Naive thymus-derived CD4-positive, alpha-beta T cell (primary cell): ENCODE data around the gene NXNL1. TPM values are rescaled to one million over a fixed set of nuclear protein-coding genes. Genes with fewer than 3 reads are reported as not detected.
A peak's percentile ranks its signal among the peaks of the same experiment; 100 is the strongest.
"Not testable (repeated sequence)": the region's sequence is repeated elsewhere in the genome, so short reads cannot be mapped to it uniquely, and the experiment has no call there.

ENCODE experiments used
- ATAC-seq: fragments of 150-1000 bp; cut with Tn5 transposase; 2 replicates; pipeline ENCODE4 v1.10.0; 2021; ENCODE audit warnings: mild to moderate bottlenecking, moderate library complexity
- CTCF ChIA-PET: fragments of 350-600 bp; sonication (Branson Sonifier 250); formaldehyde crosslinking; loops from one replicate; lab custom pipeline; 2021; ENCODE audit warnings: antibody characterized with exemption; lab: Charles Lee
- POLR2A ChIA-PET: fragments of 350-600 bp; sonication (Branson Sonifier 250); formaldehyde crosslinking; loops from one replicate; lab custom pipeline; 2021; ENCODE audit warnings: antibody characterized with exemption, inconsistent platforms; lab: Charles Lee
- DNase-seq, 9 donors: peaks; one replicate each; pipeline versions ENCODE4 v3.0.0 to v3.0.0-alpha.2; 2020 to 2022; ENCODE audit warnings: mixed read lengths in 1 of 9
- H3K27ac ChIP-seq: one replicate; pipeline ENCODE4 v1.7.0; 2013; ENCODE audit warnings: mild to moderate bottlenecking, low read depth, low read length, moderate library complexity
- H3K27me3 ChIP-seq, 2 donors: one replicate each; pipeline ENCODE4 v1.7.0; 2013; ENCODE audit warnings: low read length in 2 of 2, mild to moderate bottlenecking in 2 of 2, moderate library complexity in 2 of 2; ENCODE audit not compliant: control insufficient read depth in 2 of 2, insufficient read depth in 2 of 2
- H3K36me3 ChIP-seq, 3 experiments: 1 replicate in 2 of 3; 2 replicates in 1 of 3; pipeline ENCODE4 v1.7.0; 2013; ENCODE audit warnings: low read length in 3 of 3, mild to moderate bottlenecking in 3 of 3, moderate library complexity in 1 of 3; ENCODE audit not compliant: insufficient read depth in 3 of 3, control insufficient read depth in 2 of 3
- H3K4me1 ChIP-seq, 2 donors: one replicate each; pipeline ENCODE4 v1.7.0; 2013; ENCODE audit warnings: low read length in 2 of 2, mild to moderate bottlenecking in 2 of 2, moderate library complexity in 1 of 2; ENCODE audit not compliant: control insufficient read depth in 2 of 2, insufficient read depth in 2 of 2
- H3K4me3 ChIP-seq: 2 replicates; pipeline ENCODE4 v1.7.0; 2013; ENCODE audit warnings: mild to moderate bottlenecking, low read length
- H3K9me3 ChIP-seq, 3 experiments: 1 replicate in 2 of 3; 2 replicates in 1 of 3; pipeline ENCODE4 v1.7.0; 2013; ENCODE audit warnings: low read length in 3 of 3; ENCODE audit not compliant: control insufficient read depth in 2 of 3
- H3K27ac Mint-ChIP-seq, 9 donors: one replicate each; pipeline ENCODE4 v1.8.0; 2020 to 2022; ENCODE audit warnings: mixed read lengths in 9 of 9, mild to moderate bottlenecking in 8 of 9, moderate library complexity in 5 of 9, inconsistent platforms in 2 of 9
- H3K27me3 Mint-ChIP-seq, 5 donors: one replicate each; pipeline ENCODE4 v1.8.0; 2021 to 2022; ENCODE audit warnings: mixed read lengths in 5 of 5, mild to moderate bottlenecking in 1 of 5
- H3K36me3 Mint-ChIP-seq, 5 donors: one replicate each; pipeline ENCODE4 v1.8.0; 2020 to 2022; ENCODE audit warnings: mixed read lengths in 5 of 5, mild to moderate bottlenecking in 3 of 5, inconsistent platforms in 1 of 5
- H3K4me1 Mint-ChIP-seq, 7 donors: one replicate each; pipeline ENCODE4 v1.8.0; 2020 to 2022; ENCODE audit warnings: mixed read lengths in 7 of 7, mild to moderate bottlenecking in 3 of 7, inconsistent platforms in 1 of 7
- H3K4me3 Mint-ChIP-seq, 10 donors: one replicate each; pipeline ENCODE4 v1.8.0; 2020 to 2022; ENCODE audit warnings: mild to moderate bottlenecking in 10 of 10, mixed read lengths in 10 of 10, moderate library complexity in 6 of 10, inconsistent platforms in 2 of 10
- H3K9me3 Mint-ChIP-seq, 11 donors: one replicate each; pipeline ENCODE4 v1.8.0; 2020 to 2022; ENCODE audit warnings: mixed read lengths in 11 of 11, mild to moderate bottlenecking in 4 of 11, inconsistent platforms in 1 of 11, moderate library complexity in 1 of 11
- intact Hi-C, 2 donors: fragments of 100-400 bp; cut with micrococcal nuclease; formaldehyde crosslinking; loops; one replicate each; pipeline ENCODE4 v1.15.1; 2023
- polyA plus RNA-seq, 2 donors: library from polyadenylated mRNA; unstranded; fragments of 300-500 nt; fragmentation: Illumina TruSeq; gene quantifications; one replicate each; pipeline ENCODE4 v1.2.3, GENCODE V29; 2021
- total RNA-seq, 6 experiments: library from RNA in 5 of 6; stranded (reverse) in 5 of 6; gene quantifications; 1 replicate in 5 of 6; 2 replicates in 1 of 6; pipeline ENCODE4 v1.2.3 and lab custom pipeline; 2021 to 2026

The NXNL1 gene
- total and polyA plus RNA-seq, 7 experiments from 2014 or later, result not detected

GRCh38 chr19:17482877-17483604, 22.3 kb upstream of the NXNL1 start:
- CTCF ChIA-PET, result interaction anchor here (0.6 to 1.1 kb wide), 2 partner anchors 13 to 20 kb away, joined by 3 to 4 read pairs; no protein-coding TSS in a partner anchor
- Histone ChIP-seq H3K4me1 (peaks cover 6 to 8% of the 10 kb centered on the region in 2 donors), H3K36me3 (no peaks in the 10 kb centered on the region), H3K27me3 (no peaks in the 10 kb centered on the region), H3K9me3 (no peaks in the 10 kb centered on the region), H3K27ac (no peak overlapping the region), H3K4me3 (no peak overlapping the region)
- peaks cover 0 to 22% (median 8%) of the 10 kb centered on the region in 7 donors for H3K4me1 Mint-ChIP-seq
- POLR2A ChIA-PET, result interaction anchor here (1.4 kb wide), 1 partner anchor 14 kb away, joined by 3 read pairs; no protein-coding TSS in a partner anchor
- ATAC-seq (no peak), DNase-seq (no peak)
- H3K9me3 Mint-ChIP-seq, result no peaks in the 10 kb centered on the region
- no peaks in the 10 kb centered on the region for H3K27me3 Mint-ChIP-seq
- H3K4me3 Mint-ChIP-seq, result no peak overlapping the region
- intact Hi-C loops, result no loop called here
- no peaks in the 10 kb centered on the region for H3K36me3 Mint-ChIP-seq
- H3K27ac Mint-ChIP-seq, result peak overlapping the region in 2 of 9 donors; percentile 44 to 90

GRCh38 chr19:17481986-17482385, 21.3 kb upstream of the NXNL1 start:
- H3K36me3 Mint-ChIP-seq, result no peaks in the 10 kb centered on the region
- CTCF ChIA-PET, result no interaction called here
- DNase-seq (no peak), ATAC-seq (no peak)
- POLR2A ChIA-PET, result no interaction called here
- Histone ChIP-seq H3K27me3 (no peaks in the 10 kb centered on the region), H3K27ac (no peak overlapping the region), H3K9me3 (no peaks in the 10 kb centered on the region), H3K4me3 (no peak overlapping the region), H3K4me1 (no peaks in the 10 kb centered on the region), H3K36me3 (no peaks in the 10 kb centered on the region)
- H3K27me3 Mint-ChIP-seq, result no peaks in the 10 kb centered on the region
- no peak overlapping the region for H3K4me3 Mint-ChIP-seq
- peaks cover 0 to 14% (median 6%) of the 10 kb centered on the region in 7 donors for H3K4me1 Mint-ChIP-seq
- H3K9me3 Mint-ChIP-seq, result no peaks in the 10 kb centered on the region
- intact Hi-C loops, result no loop called here
- H3K27ac Mint-ChIP-seq, result no peak overlapping the region

- Histone ChIP-seq H3K4me1 (no peaks in the 10 kb centered on the region), H3K27ac (no peak overlapping the region), H3K4me3 (no peak overlapping the region), H3K36me3 (no peaks in the 10 kb centered on the region), H3K9me3 (no peaks in the 10 kb centered on the region), H3K27me3 (no peaks in the 10 kb centered on the region)
- H3K27me3 Mint-ChIP-seq, result no peaks in the 10 kb centered on the region
- intact Hi-C loops, result loop anchor here in 1 of 2 donors (10.0 kb wide), 1 partner anchor 375 kb away; the partner anchor contains the start of gene RPL18A
- ChIA-PET CTCF (no interaction called here), POLR2A (no interaction called here)
- H3K4me3 Mint-ChIP-seq, result no peak overlapping the region
- H3K4me1 Mint-ChIP-seq, result peaks cover 0 to 11% (median 6%) of the 10 kb centered on the region in 7 donors
- no peaks in the 10 kb centered on the region for H3K9me3 Mint-ChIP-seq
- ATAC-seq (no peak), DNase-seq (no peak)
- H3K27ac Mint-ChIP-seq, result no peak overlapping the region
- no peaks in the 10 kb centered on the region for H3K36me3 Mint-ChIP-seq
These were observed 18.6 kb upstream of the NXNL1 start for GRCh38 chr19:17479325-17479791.

- Histone ChIP-seq H3K4me1 (peaks cover 6 to 8% of the 10 kb centered on the region in 2 donors), H3K4me3 (no peak overlapping the region), H3K27me3 (no peaks in the 10 kb centered on the region), H3K9me3 (no peaks in the 10 kb centered on the region), H3K27ac (no peak overlapping the region), H3K36me3 (no peaks in the 10 kb centered on the region)
- H3K4me3 Mint-ChIP-seq, result no peak overlapping the region
- CTCF ChIA-PET, result no interaction called here
- H3K36me3 Mint-ChIP-seq, result no peaks in the 10 kb centered on the region
- POLR2A ChIA-PET, result no interaction called here
- H3K4me1 Mint-ChIP-seq, result peaks cover 6 to 17% (median 11%) of the 10 kb centered on the region in 7 donors
- H3K9me3 Mint-ChIP-seq, result no peaks in the 10 kb centered on the region
- ATAC-seq (peak; percentile 63), DNase-seq (no peak)
- peaks cover 0 to 6% (median 0%) of the 10 kb centered on the region in 5 donors for H3K27me3 Mint-ChIP-seq
- intact Hi-C loops, result loop anchor here in 1 of 2 donors (10.0 kb wide), 1 partner anchor 379 kb away; the partner anchor contains the start of gene RPL18A
- peak overlapping the region in 1 of 9 donors; percentile 17 for H3K27ac Mint-ChIP-seq
These were observed 14.9 kb upstream of the NXNL1 start for GRCh38 chr19:17475541-17476115.

GRCh38 chr19:17475011-17475540, 14.3 kb upstream of the NXNL1 start:
- H3K4me3 Mint-ChIP-seq, H3K9me3 Mint-ChIP-seq, H3K27ac Mint-ChIP-seq, H3K36me3 Mint-ChIP-seq, H3K9me3 ChIP-seq, H3K27ac ChIP-seq, ATAC-seq, H3K4me1 ChIP-seq, H3K36me3 ChIP-seq, DNase-seq, H3K27me3 Mint-ChIP-seq, H3K4me3 ChIP-seq, H3K27me3 ChIP-seq: not testable (repeated sequence)
- intact Hi-C loops, result loop anchor here in 1 of 2 donors (10.0 kb wide), 1 partner anchor 380 kb away; the partner anchor contains the start of gene RPL18A
- ChIA-PET POLR2A (interaction anchor here (0.6 kb wide), 2 partner anchors 33 to 995 kb away, joined by 3 to 5 read pairs; no protein-coding TSS in a partner anchor), CTCF (interaction anchor here (0.8 kb wide), 1 partner anchor 23 kb away, joined by 4 read pairs; no protein-coding TSS in a partner anchor)
- peaks cover 7 to 17% (median 12%) of the 10 kb centered on the region in 7 donors for H3K4me1 Mint-ChIP-seq

GRCh38 chr19:17473041-17473440, 12.3 kb upstream of the NXNL1 start:
- peak overlapping the region in 2 of 10 donors; percentile 4 to 61 for H3K4me3 Mint-ChIP-seq
- peaks cover 6 to 17% of the 10 kb centered on the region in 2 donors for H3K4me1 ChIP-seq
- no peaks in the 10 kb centered on the region for H3K9me3 ChIP-seq
- H3K27me3 Mint-ChIP-seq, result peaks cover 0 to 13% (median 0%) of the 10 kb centered on the region in 5 donors
- peaks cover 13 to 32% (median 23%) of the 10 kb centered on the region in 7 donors for H3K4me1 Mint-ChIP-seq
- H3K4me3 ChIP-seq, result no peak overlapping the region
- ChIA-PET POLR2A (interaction anchor here (0.8 kb wide), 1 partner anchor 321 kb away, joined by 3 read pairs; no protein-coding TSS in a partner anchor), CTCF (no interaction called here)
- no peaks in the 10 kb centered on the region for H3K27me3 ChIP-seq
- H3K9me3 Mint-ChIP-seq, result peaks cover 0 to 2% (median 0%) of the 10 kb centered on the region in 11 donors
- ATAC-seq (no peak), DNase-seq (no peak)
- H3K36me3 ChIP-seq, result no peaks in the 10 kb centered on the region
- intact Hi-C loops, result loop anchor here in 1 of 2 donors (10.0 kb wide), 1 partner anchor 382 kb away; the partner anchor contains the start of gene RPL18A
- peak overlapping the region in 2 of 9 donors; percentile 20 to 70 for H3K27ac Mint-ChIP-seq
- no peak overlapping the region for H3K27ac ChIP-seq
- H3K36me3 Mint-ChIP-seq, result no peaks in the 10 kb centered on the region
